ENCODE data around the gene SMARCD3. TPM values are rescaled to one million over a fixed set of nuclear protein-coding genes. Genes with fewer than 3 reads are reported as not detected.

The SMARCD3 gene
- total and polyA plus RNA-seq, 4 donors, result 1.8 to 5.6 (median 2.1) TPM

DNA sequence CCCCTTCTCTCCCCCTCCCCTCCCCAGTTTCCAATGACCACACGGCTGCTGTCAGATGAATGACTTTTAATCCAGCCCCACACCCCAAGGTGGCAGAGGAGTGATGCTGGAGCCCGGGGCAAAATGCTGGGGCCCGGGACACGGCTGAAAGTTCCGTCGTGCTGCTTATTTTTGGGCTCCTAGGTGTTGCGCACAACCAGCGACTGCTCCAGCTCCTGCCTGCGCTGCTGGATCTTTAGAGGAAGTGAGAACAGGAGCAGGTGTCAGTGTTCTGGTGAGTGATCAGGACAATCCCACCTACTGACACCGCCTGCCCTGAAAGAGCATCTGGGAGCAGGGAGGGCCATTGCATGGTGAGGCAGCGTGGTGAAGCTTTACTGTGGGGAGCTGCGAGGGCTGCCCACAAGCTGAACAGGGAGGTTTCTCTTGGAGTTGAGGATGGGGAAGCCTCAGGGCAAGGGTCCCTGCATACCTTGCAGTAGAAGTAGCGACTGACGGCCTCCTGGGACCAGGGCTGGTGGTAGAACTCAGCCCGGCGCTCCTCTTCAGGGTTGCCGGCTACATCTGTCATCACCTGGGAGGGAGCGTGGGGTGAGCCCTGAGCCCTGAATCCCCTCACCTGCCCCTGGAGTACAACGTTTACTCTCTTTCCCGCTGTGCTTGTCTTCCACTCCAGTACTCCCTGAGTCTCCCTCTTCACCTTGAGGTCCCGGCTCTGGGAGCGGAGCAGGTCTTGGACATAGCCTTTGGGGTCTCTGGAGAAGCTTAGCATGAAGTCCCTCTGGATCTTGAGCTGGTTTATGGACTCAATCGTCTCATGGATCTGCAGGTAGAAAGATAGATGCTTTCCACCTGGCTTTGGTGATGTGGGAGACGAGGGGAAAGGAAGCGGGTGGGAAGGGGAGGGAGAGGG, 9.3 kb downstream of the SMARCD3 start:
- TF ChIP-seq RXRA (IDR thresholded peaks at IDR 0.05), result no peak
- no peak for TF ChIP-seq GABPA (IDR thresholded peaks at IDR 0.05 in 1 of 2, conservative IDR thresholded peaks at IDR 0.05 in 1 of 2)
- TF ChIP-seq TAF1 (conservative IDR thresholded peaks at IDR 0.05), result no peak
- no peak for TF ChIP-seq HNF4G (IDR thresholded peaks at IDR 0.05)
- TF ChIP-seq NR2F2 (IDR thresholded peaks at IDR 0.05), result no peak
- Histone ChIP-seq H3K27me3 (ENCODE audit: control insufficient read depth in 4 of 4, insufficient read depth in 4 of 4, low read length in 3 of 4) (no peaks in the 10 kb centered on the region), H3K4me3 (ENCODE audit: low read depth in 1 of 3, low read length in 3 of 3) (no peak overlapping the region), H3K9ac (ENCODE audit: low read depth in 1 of 2, low read length in 2 of 2) (no peak overlapping the region), H3K27ac (ENCODE audit: low read depth in 1 of 2, low read length in 2 of 2) (no peak overlapping the region), H3K4me1 (ENCODE audit: control insufficient read depth in 4 of 4, insufficient read depth in 4 of 4, low read length in 3 of 4) (peaks cover 0 to 9% (median 2%) of the 10 kb centered on the region in 4 donors), H3K9me3 (ENCODE audit: control insufficient read depth in 4 of 4, low read length in 3 of 4) (no peaks in the 10 kb centered on the region), H3K36me3 (ENCODE audit: control insufficient read depth in 4 of 4, insufficient read depth in 3 of 4, low read depth in 1 of 4, low read length in 3 of 4) (peaks cover 2 to 27% (median 10%) of the 10 kb centered on the region in 4 donors)
- WGBS, result 92% methylated on average over 25 of the region's 25 CpGs
- DNase-seq (ENCODE audit: low spot score), result no peak

DNA sequence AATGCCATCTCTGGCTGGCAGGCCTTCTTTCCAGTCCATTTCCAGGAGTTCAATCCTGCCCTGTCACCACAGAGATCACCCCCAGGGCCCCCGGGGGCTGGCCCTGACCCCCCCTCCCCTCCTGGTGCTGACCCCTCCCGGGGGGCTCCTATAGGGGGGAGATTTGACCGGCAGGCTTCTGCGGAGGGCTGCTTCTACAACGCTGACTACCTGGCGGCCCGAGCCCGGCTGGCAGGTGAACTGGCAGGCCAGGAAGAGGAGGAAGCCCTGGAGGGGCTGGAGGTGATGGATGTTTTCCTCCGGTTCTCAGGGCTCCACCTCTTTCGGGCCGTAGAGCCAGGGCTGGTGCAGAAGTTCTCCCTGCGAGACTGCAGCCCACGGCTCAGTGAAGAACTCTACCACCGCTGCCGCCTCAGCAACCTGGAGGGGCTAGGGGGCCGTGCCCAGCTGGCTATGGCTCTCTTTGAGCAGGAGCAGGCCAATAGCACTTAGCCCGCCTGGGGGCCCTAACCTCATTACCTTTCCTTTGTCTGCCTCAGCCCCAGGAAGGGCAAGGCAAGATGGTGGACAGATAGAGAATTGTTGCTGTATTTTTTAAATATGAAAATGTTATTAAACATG, 10.2 kb downstream of the SMARCD3 start:
- H3K4me3 ChIP-seq (ENCODE audit: low read depth in 1 of 3, low read length in 3 of 3), result no peak overlapping the region
- 89% methylated on average over 17 of the region's 17 CpGs for WGBS
- H3K9me3 ChIP-seq (ENCODE audit: control insufficient read depth in 4 of 4, low read length in 3 of 4), result no peaks in the 10 kb centered on the region
- no peak for DNase-seq (ENCODE audit: low spot score)
- no peak overlapping the region for H3K9ac ChIP-seq (ENCODE audit: low read depth in 1 of 2, low read length in 2 of 2)
- TF ChIP-seq, protein P1, sequence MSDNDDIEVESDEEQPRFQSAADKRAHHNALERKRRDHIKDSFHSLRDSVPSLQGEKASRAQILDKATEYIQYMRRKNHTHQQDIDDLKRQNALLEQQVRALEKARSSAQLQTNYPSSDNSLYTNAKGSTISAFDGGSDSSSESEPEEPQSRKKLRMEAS (IDR thresholded peaks at IDR 0.05), result no peak
- no peak for TF ChIP-seq TAF1 (conservative IDR thresholded peaks at IDR 0.05)
- no peak for TF ChIP-seq NR2F2 (IDR thresholded peaks at IDR 0.05)
- TF ChIP-seq EGR1 (IDR thresholded peaks at IDR 0.05; ENCODE audit: low read depth in 2 of 2), result no peak
- no peak for TF ChIP-seq SP1 (IDR thresholded peaks at IDR 0.05)
- no peak for TF ChIP-seq FOXA1 (IDR thresholded peaks at IDR 0.05)
- no peak for TF ChIP-seq JUND (IDR thresholded peaks at IDR 0.05)
- TF ChIP-seq, protein P2, sequence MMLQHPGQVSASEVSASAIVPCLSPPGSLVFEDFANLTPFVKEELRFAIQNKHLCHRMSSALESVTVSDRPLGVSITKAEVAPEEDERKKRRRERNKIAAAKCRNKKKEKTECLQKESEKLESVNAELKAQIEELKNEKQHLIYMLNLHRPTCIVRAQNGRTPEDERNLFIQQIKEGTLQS (IDR thresholded peaks at IDR 0.05), result no peak
- TF ChIP-seq, protein P3, sequence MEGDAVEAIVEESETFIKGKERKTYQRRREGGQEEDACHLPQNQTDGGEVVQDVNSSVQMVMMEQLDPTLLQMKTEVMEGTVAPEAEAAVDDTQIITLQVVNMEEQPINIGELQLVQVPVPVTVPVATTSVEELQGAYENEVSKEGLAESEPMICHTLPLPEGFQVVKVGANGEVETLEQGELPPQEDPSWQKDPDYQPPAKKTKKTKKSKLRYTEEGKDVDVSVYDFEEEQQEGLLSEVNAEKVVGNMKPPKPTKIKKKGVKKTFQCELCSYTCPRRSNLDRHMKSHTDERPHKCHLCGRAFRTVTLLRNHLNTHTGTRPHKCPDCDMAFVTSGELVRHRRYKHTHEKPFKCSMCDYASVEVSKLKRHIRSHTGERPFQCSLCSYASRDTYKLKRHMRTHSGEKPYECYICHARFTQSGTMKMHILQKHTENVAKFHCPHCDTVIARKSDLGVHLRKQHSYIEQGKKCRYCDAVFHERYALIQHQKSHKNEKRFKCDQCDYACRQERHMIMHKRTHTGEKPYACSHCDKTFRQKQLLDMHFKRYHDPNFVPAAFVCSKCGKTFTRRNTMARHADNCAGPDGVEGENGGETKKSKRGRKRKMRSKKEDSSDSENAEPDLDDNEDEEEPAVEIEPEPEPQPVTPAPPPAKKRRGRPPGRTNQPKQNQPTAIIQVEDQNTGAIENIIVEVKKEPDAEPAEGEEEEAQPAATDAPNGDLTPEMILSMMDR (IDR thresholded peaks at IDR 0.05; ENCODE audit: low read depth, low read length, missing input control), result no peak
- no peak for TF ChIP-seq FOXA2 (IDR thresholded peaks at IDR 0.05)
- TF ChIP-seq RAD21 (IDR thresholded peaks at IDR 0.05), result no peak
- TF ChIP-seq RXRA (IDR thresholded peaks at IDR 0.05), result no peak
- no peak for TF ChIP-seq HNF4G (IDR thresholded peaks at IDR 0.05)
- TF ChIP-seq HNF4A (conservative IDR thresholded peaks at IDR 0.05), result no peak
- no peak for TF ChIP-seq YY1 (IDR thresholded peaks at IDR 0.05)
- TF ChIP-seq, protein P4, sequence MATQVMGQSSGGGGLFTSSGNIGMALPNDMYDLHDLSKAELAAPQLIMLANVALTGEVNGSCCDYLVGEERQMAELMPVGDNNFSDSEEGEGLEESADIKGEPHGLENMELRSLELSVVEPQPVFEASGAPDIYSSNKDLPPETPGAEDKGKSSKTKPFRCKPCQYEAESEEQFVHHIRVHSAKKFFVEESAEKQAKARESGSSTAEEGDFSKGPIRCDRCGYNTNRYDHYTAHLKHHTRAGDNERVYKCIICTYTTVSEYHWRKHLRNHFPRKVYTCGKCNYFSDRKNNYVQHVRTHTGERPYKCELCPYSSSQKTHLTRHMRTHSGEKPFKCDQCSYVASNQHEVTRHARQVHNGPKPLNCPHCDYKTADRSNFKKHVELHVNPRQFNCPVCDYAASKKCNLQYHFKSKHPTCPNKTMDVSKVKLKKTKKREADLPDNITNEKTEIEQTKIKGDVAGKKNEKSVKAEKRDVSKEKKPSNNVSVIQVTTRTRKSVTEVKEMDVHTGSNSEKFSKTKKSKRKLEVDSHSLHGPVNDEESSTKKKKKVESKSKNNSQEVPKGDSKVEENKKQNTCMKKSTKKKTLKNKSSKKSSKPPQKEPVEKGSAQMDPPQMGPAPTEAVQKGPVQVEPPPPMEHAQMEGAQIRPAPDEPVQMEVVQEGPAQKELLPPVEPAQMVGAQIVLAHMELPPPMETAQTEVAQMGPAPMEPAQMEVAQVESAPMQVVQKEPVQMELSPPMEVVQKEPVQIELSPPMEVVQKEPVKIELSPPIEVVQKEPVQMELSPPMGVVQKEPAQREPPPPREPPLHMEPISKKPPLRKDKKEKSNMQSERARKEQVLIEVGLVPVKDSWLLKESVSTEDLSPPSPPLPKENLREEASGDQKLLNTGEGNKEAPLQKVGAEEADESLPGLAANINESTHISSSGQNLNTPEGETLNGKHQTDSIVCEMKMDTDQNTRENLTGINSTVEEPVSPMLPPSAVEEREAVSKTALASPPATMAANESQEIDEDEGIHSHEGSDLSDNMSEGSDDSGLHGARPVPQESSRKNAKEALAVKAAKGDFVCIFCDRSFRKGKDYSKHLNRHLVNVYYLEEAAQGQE (IDR thresholded peaks at IDR 0.05), result no peak
- peaks cover 2 to 27% (median 10%) of the 10 kb centered on the region in 4 donors for H3K36me3 ChIP-seq (ENCODE audit: control insufficient read depth in 4 of 4, insufficient read depth in 3 of 4, low read depth in 1 of 4, low read length in 3 of 4)
- H3K27ac ChIP-seq (ENCODE audit: low read depth in 1 of 2, low read length in 2 of 2), result no peak overlapping the region
- peaks cover 0 to 10% (median 9%) of the 10 kb centered on the region in 4 donors for H3K4me1 ChIP-seq (ENCODE audit: control insufficient read depth in 4 of 4, insufficient read depth in 4 of 4, low read length in 3 of 4)
- no peaks in the 10 kb centered on the region for H3K27me3 ChIP-seq (ENCODE audit: control insufficient read depth in 4 of 4, insufficient read depth in 4 of 4, low read length in 3 of 4)
